ENCODE measurements around the gene MINAR1. TPM values are rescaled to one million over a fixed set of nuclear protein-coding genes. Genes with fewer than 3 reads are reported as not detected.
A peak's percentile ranks its signal among the peaks of the same experiment; 100 is the strongest.

MINAR1 gene
- total RNA-seq, 1 donor from 2014 or later = 0.75 TPM

DNA sequence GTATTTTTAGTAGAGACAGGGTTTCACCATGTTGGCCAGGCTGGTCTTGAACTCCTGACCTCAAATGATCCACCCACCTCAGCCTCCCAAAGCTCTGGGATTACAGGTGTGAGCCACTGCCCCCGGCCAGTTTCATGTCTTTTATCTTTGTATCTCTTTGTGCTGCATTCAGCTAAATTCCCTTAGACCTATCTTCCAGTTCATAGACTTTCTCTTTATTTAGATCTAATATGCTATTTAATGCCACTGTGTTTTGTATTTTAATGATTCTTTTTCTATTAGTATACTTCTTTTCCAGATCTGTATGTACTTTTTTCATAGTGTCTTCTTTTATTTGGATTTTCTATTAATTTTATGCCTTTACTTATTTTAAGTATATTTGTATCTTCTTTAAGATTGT, 14.9 kb downstream of the MINAR1 start:
- H3K36me3 ChIP-seq (ENCODE audit: control insufficient read depth, insufficient read depth, low read length) = no peaks in the 10 kb centered on the region
- peaks cover 5% of the 10 kb centered on the region for H3K27me3 ChIP-seq (ENCODE audit: control insufficient read depth, insufficient read depth, low read length)
- no peak for DNase-seq (ENCODE audit: low read depth)
- H3K4me3 ChIP-seq (ENCODE audit: low read depth, low read length) = no peak overlapping the region
- TF ChIP-seq, protein P1, sequence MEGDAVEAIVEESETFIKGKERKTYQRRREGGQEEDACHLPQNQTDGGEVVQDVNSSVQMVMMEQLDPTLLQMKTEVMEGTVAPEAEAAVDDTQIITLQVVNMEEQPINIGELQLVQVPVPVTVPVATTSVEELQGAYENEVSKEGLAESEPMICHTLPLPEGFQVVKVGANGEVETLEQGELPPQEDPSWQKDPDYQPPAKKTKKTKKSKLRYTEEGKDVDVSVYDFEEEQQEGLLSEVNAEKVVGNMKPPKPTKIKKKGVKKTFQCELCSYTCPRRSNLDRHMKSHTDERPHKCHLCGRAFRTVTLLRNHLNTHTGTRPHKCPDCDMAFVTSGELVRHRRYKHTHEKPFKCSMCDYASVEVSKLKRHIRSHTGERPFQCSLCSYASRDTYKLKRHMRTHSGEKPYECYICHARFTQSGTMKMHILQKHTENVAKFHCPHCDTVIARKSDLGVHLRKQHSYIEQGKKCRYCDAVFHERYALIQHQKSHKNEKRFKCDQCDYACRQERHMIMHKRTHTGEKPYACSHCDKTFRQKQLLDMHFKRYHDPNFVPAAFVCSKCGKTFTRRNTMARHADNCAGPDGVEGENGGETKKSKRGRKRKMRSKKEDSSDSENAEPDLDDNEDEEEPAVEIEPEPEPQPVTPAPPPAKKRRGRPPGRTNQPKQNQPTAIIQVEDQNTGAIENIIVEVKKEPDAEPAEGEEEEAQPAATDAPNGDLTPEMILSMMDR (IDR thresholded peaks at IDR 0.05; ENCODE audit: insufficient read depth, low read length, poor library complexity, severe bottlenecking) = no peak

DNA sequence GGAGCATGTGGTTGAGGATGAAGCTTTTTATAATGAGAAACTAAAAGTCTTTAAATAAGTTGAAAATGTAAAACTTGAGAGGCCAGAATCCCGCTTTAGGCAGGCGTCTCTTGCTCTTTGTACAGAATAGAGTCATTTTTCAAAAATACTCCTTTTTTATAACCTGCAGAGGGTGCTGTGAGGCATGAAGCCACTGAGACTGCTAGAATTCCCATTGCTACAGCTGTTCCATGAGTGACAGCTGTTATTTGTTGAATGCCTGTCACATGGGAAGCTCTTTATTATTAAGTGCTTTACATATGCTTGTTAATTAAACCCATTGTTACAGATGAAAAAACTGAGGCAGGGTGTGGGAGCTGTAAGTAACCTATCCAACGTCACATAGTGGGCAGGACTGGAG, 18.5 kb downstream of the MINAR1 start:
- Histone ChIP-seq H3K27me3 (ENCODE audit: control insufficient read depth, insufficient read depth, low read length) (peaks cover 5% of the 10 kb centered on the region), H3K36me3 (ENCODE audit: control insufficient read depth, insufficient read depth, low read length) (no peaks in the 10 kb centered on the region), H3K4me3 (ENCODE audit: low read depth, low read length) (no peak overlapping the region)
- DNase-seq (ENCODE audit: low read depth) = no peak
- TF ChIP-seq, protein P1 (IDR thresholded peaks at IDR 0.05; ENCODE audit: insufficient read depth, low read length, poor library complexity, severe bottlenecking) = peak; percentile 7

DNA sequence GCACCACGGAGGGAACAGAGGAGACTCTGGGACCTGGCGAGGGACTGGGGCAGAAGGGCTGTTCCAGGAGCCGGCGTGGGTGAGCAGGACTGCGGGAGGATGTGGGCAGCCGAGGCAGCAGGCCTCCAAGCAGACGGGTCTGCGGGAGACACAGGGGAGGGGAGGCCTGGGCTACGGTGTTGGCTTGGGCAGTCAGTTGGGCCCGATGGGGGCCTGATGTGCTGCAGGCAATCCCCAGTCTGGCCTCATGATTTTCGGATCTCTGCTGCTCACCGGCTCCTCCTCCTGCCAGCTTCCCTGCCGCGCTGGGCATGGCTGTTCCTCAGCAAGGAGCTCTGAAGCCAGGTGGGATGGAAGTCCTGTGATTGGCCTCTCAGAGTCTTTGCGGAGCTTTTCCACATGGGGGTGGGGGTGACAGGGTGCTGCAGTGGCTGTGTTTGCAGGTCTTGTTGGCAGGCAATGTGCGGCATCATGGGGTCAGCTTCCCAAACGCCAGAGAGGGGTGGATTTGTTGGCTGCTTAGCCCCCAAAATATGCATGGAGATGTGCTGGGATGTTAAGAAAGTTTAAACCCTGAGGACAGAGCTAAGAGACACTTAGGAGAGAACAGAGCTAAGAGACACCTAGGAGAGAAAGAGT, 19.3 kb downstream of the MINAR1 start:
- H3K27me3 ChIP-seq (ENCODE audit: control insufficient read depth, insufficient read depth, low read length) = peaks cover 5% of the 10 kb centered on the region
- H3K4me3 ChIP-seq (ENCODE audit: low read depth, low read length) = no peak overlapping the region
- TF ChIP-seq, protein P1 (IDR thresholded peaks at IDR 0.05; ENCODE audit: insufficient read depth, low read length, poor library complexity, severe bottlenecking) = no peak
- no peaks in the 10 kb centered on the region for H3K36me3 ChIP-seq (ENCODE audit: control insufficient read depth, insufficient read depth, low read length)
- no peak for DNase-seq (ENCODE audit: low read depth)

DNA sequence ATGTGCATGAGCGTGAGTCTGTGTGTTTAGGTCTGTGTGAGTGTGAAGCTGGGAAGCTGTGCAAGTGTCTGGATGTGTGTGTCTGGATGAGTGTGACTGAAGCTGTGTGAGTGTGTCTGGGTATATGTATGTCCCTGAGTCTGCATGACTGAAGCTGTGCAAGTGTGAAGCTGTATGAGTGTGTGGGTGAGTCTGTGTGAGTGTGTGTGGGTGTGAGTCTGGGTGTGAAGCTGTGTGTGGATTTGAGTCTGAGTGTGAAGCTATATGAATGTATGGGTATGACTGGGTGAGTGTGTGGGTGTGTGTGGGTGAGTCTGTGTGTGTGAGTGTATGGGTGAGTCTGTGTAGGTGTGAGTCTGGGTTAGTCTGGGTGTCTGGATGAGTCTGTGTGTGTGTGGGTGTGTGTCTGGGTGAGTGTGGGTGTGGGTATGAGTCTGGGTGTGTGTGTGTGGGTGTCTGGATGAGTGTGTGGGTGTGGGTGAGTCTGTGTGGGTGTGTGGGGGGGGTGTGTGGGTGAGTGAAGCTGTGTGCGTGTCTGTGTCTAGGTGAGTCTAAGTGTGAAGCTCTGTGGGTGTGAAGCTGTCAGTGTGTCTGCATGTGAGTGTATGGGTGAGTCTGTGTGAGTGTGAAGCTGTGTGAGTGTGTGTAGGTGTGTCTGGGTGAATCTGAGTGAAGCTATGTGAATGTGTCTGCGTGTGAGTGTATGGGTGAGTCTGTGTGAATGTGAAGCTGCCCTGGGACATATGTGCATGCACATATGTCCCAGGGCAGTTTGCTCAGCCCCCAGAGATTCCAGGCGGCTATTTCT, 20.3 kb downstream of the MINAR1 start:
- DNase-seq (ENCODE audit: low read depth) = no peak
- TF ChIP-seq, protein P1 (IDR thresholded peaks at IDR 0.05; ENCODE audit: insufficient read depth, low read length, poor library complexity, severe bottlenecking) = no peak
- Histone ChIP-seq H3K27me3 (ENCODE audit: control insufficient read depth, insufficient read depth, low read length) (peaks cover 5% of the 10 kb centered on the region), H3K36me3 (ENCODE audit: control insufficient read depth, insufficient read depth, low read length) (no peaks in the 10 kb centered on the region), H3K4me3 (ENCODE audit: low read depth, low read length) (no peak overlapping the region)

DNA sequence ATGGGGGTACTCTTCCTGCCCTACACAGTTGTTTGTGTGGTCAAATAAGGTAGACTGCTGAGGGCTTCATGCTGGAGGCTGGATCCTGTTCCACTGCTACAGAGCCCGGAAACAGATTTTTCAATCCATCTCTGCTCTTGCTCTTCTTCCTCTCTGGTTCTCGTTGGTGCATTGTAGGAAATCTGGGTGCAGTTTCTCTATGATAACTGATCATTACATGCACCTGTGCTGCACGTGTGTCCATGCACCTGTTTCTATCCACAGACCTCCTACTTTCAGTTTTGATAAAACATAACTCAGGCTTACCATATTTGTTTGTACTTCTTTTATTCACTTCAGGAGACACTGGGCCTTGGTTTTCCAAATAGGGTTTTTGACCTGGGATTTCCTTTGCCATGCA, 21.3 kb downstream of the MINAR1 start:
- no peak overlapping the region for H3K4me3 ChIP-seq (ENCODE audit: low read depth, low read length)
- no peaks in the 10 kb centered on the region for H3K36me3 ChIP-seq (ENCODE audit: control insufficient read depth, insufficient read depth, low read length)
- DNase-seq (ENCODE audit: low read depth) = no peak
- TF ChIP-seq, protein P1 (IDR thresholded peaks at IDR 0.05; ENCODE audit: insufficient read depth, low read length, poor library complexity, severe bottlenecking) = no peak
- peaks cover 5% of the 10 kb centered on the region for H3K27me3 ChIP-seq (ENCODE audit: control insufficient read depth, insufficient read depth, low read length)

Data from kidney epithelial cell (primary cell).